Skeletal muscle satellite cell (primary cell): ENCODE data around the gene MEP1A.
"Not testable (repeated sequence)": the region's sequence is repeated elsewhere in the genome, so short reads cannot be mapped to it uniquely, and the experiment has no call there.

Experiments used
- H3K27me3 ChIP-seq: 2 replicates; pipeline ENCODE4 v1.7.0; 2013; ENCODE audit warnings: low read length; ENCODE audit not compliant: control insufficient read depth, insufficient read depth
- H3K36me3 ChIP-seq: 2 replicates; pipeline ENCODE4 v1.7.0; 2013; ENCODE audit warnings: mild to moderate bottlenecking, control low read depth, low read length; ENCODE audit not compliant: insufficient read depth
- H3K4me1 ChIP-seq: 2 replicates; pipeline ENCODE4 v1.7.0; 2013; ENCODE audit warnings: low read length; ENCODE audit not compliant: control insufficient read depth, insufficient read depth
- H3K4me2 ChIP-seq: 2 replicates; pipeline ENCODE4 v1.7.0; 2013; ENCODE audit warnings: mild to moderate bottlenecking, low read length
- H3K4me3 ChIP-seq: 2 replicates; pipeline ENCODE4 v1.7.0; 2013; ENCODE audit warnings: low read length
- H3K9ac ChIP-seq: 2 replicates; pipeline ENCODE4 v1.7.0; 2013; ENCODE audit warnings: mild to moderate bottlenecking, low read depth, low read length, moderate library complexity
- H3K9me3 ChIP-seq: replicated peaks from 2 replicates; pipeline ENCODE4 v1.7.0; 2013; ENCODE audit warnings: mild to moderate bottlenecking, control low read depth, low read length

Gene MEP1A

DNA sequence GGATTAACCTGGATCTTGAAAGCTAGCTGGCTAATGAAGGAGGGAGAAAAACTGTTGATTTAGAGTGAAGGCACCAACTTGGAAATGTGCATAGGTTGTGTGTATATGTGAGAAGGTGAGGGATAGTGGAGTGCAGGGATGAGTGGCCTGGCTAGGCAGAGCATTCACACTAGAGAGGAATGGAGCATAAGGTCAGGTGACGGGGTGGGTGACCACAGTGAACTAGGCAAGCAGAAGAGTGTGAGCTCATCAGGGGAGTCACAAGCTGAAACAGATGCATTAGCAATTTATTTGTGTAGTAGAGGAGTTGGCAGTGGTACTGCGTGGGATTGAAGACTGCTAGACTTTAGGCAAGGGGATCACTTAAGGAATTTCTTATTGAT lies 36.0 kb upstream of the MEP1A start:
- Histone ChIP-seq H3K27me3 (no peaks in the 10 kb centered on the region), H3K36me3 (no peaks in the 10 kb centered on the region), H3K9ac (no peak overlapping the region), H3K4me2 (peak overlapping the region; percentile 10), H3K9me3 (no peaks in the 10 kb centered on the region), H3K4me3 (no peak overlapping the region), H3K4me1 (peaks cover 14% of the 10 kb centered on the region)

DNA sequence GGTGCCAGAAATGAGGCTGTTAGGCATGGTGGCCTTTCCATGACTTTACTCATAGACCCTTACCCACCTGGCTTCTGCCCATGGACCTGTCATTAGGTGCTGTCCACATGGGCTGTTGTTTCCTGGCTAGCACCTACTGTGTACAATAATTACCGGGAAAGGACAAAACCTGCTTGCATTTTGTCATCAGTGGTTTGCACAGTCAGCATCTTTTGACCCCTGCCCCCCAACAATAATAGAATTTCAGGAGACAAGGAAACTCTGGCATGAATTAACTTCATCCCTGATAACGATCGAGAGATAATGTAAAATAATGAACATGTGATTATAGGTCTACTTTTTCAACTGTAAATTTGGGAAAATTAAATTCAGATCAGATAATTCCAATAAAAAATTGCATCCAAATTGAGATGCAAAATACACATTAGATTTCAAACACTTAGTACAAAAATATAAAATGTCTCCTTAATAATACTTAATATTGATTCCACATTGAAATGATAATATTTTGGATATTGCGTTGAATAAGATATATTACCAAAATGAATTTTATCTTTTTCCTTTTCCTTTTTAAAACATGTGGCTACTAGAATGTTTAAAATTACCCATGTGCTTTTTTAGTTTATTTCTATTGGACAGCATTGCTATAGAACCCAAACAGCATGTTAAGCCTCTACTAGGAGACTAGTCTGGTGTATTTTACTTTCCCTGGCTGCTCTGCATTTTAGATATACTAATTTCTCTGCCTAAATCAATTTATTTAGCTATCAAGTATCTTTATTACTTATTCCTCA lies 34.0 kb upstream of the MEP1A start:
- Histone ChIP-seq H3K9me3 (no peaks in the 10 kb centered on the region), H3K4me1 (peaks cover 14% of the 10 kb centered on the region), H3K4me3 (no peak overlapping the region), H3K4me2 (no peak overlapping the region), H3K9ac (no peak overlapping the region), H3K27me3 (peaks cover 4% of the 10 kb centered on the region), H3K36me3 (no peaks in the 10 kb centered on the region)

DNA sequence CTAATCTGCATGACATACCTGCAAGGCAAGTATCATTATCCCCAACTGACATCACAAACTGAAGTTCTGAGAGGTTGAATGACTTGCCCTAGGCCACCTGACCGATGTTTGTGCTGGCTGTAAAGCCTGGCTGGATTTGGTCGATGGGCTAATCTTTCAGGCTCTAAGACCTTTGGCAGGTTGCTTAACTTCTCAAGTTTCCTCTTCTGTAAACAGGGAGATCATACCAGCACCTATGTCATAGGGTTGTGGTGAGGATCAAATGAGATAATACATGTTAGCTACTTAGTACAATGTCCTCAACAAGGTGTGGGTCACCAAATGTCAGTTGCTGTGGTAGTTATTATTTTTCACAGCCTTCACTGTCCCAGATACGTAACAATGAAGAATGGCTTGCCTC lies 32.3 kb upstream of the MEP1A start:
- peaks cover 14% of the 10 kb centered on the region for H3K4me1 ChIP-seq
- no peaks in the 10 kb centered on the region for H3K9me3 ChIP-seq
- H3K9ac ChIP-seq: no peak overlapping the region
- no peak overlapping the region for H3K4me2 ChIP-seq
- no peak overlapping the region for H3K4me3 ChIP-seq
- H3K27me3 ChIP-seq: peaks cover 4% of the 10 kb centered on the region
- H3K36me3 ChIP-seq: no peaks in the 10 kb centered on the region

DNA sequence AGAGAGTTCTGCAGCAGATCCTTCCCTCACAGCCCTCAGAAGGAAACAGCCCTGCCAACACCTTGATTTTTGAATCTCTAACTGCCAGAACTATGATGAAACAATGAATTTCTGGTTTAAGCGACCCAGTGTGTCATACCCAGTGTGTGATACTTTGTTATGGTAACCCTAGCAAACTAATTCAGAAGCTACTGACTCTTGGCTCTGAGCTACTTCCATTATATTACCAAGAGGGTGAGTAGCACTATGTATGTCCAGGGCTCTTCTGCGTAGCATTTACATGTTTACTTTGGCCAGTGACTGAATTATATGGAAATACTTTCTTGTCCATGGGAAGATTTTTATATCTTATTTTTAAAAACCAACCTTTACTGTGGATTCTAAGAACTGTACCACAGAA lies 29.7 kb upstream of the MEP1A start:
- Histone ChIP-seq H3K4me3 (no peak overlapping the region), H3K4me1 (no peaks in the 10 kb centered on the region), H3K9me3 (no peaks in the 10 kb centered on the region), H3K4me2 (no peak overlapping the region), H3K27me3 (peaks cover 4% of the 10 kb centered on the region), H3K9ac (no peak overlapping the region), H3K36me3 (no peaks in the 10 kb centered on the region)

DNA sequence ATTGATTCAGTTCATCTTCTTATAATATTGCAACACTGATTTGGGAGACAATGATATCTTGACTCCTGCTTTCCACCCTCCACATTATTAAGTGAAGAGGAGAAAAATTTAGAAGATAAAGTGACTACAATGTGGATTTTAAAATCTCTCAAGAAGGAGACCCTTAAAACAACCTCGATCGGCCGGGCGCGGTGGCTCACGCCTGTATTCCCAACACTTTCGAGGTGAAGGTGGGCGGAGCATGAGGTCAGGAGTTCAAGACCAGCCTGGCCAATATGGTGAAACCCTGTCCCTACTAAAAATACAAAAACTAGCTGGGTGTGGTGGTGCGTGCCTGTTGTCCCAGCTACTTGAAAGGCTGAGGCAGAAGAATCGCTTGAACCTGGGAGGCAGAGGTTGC lies 28.9 kb upstream of the MEP1A start:
- not testable (repeated sequence) for H3K36me3 ChIP-seq, H3K4me2 ChIP-seq, H3K9me3 ChIP-seq, H3K9ac ChIP-seq, H3K4me1 ChIP-seq, H3K4me3 ChIP-seq, H3K27me3 ChIP-seq

DNA sequence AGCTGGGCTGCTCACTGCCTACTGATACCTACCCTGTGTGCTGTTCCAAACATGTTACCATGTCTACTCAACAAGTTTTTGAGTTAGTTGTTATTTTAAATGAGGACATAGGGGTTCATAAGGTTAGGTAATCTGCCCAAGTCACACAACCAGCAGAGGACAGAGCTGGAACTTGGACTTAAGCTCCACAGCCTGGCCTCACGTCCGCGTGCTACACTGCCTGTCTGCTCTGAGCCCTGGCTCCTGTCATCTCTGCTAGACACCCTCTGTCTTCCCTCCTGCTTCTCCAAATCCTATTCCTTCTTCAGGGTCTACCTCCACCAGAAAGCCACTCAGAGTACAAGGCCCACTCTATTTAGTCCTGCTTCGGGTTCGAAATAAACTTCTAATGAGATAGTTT lies 28.2 kb upstream of the MEP1A start:
- H3K27me3 ChIP-seq: peaks cover 4% of the 10 kb centered on the region
- H3K4me2 ChIP-seq: no peak overlapping the region
- H3K9me3 ChIP-seq: no peaks in the 10 kb centered on the region
- no peak overlapping the region for H3K9ac ChIP-seq
- H3K36me3 ChIP-seq: no peaks in the 10 kb centered on the region
- H3K4me3 ChIP-seq: no peak overlapping the region
- no peaks in the 10 kb centered on the region for H3K4me1 ChIP-seq

DNA sequence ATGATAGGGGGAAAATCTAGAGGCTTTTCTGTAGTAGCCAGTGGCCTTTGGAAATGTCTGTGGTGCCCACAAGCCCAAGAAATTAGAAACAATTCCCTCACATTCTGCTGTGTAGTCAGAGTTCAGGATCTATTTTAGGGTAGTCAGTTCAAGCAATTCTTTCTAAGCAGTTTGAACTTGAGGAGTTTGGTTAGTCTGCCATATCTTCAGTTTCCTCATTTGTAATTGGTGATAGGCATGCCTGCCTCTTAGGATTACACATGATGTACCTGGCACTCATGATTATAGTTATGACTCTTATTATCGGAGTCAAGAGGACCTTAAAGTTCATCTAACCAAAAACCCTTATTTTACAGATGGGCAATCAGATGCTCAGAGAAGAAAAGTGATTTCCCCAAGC lies 21.2 kb upstream of the MEP1A start:
- Histone ChIP-seq H3K4me2 (no peak overlapping the region), H3K27me3 (peaks cover 15% of the 10 kb centered on the region), H3K9ac (no peak overlapping the region), H3K4me3 (no peak overlapping the region), H3K9me3 (no peaks in the 10 kb centered on the region), H3K4me1 (no peaks in the 10 kb centered on the region), H3K36me3 (no peaks in the 10 kb centered on the region)

DNA sequence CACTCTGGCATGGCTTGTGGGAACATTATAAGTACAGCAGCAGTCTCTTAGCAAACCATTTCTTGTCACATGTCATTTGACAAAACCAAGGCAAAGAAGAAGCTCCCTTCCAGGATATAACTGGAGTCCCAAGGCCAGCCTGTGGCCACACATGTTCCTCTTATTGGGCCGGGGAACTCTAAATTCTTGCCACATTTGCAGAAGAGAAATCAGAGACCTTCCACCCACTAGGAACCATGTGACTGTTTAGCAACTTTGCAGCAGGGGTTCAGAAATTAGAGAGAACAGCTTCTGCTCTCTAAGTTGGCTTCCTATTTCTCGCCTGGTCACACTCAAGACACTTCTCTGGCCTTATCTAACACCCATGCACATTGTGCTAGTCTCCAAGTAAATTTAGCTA lies 20.4 kb upstream of the MEP1A start:
- H3K4me3 ChIP-seq: no peak overlapping the region

DNA sequence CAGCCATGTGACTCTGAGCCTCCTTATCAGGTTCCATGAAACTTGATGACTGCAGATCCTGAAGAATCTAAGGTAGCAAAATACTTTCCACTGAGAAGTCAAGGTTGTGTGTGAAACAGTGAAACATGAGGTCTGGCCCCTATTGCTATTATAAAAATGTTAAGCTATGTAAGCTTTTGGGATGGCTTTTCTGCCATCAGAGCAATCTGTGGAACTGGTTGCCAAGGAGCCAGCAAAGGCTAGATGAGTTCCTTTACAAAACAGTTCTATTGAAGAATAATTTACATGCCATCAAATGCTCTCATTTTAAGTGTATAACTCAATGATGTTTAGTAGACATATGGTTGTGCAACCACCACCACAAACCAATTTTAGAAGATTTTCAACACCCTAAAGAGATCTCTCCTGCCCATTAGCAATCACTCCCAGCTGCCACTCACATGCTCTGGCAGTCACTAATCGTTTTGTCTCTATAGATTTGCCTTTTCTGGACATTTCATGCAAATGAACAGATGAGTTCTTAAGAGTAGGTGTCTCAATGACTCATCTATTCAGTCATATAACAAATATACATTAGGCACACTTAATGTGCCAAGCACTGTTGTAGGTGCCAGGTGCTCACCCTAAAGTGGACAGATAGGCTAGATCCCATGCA lies 19.9 kb upstream of the MEP1A start:
- no peak overlapping the region for H3K4me3 ChIP-seq
- no peaks in the 10 kb centered on the region for H3K4me1 ChIP-seq
- H3K9ac ChIP-seq: no peak overlapping the region
- no peaks in the 10 kb centered on the region for H3K36me3 ChIP-seq
- no peak overlapping the region for H3K4me2 ChIP-seq
- H3K9me3 ChIP-seq: no peaks in the 10 kb centered on the region
- peaks cover 15% of the 10 kb centered on the region for H3K27me3 ChIP-seq

More for the DNA sequence above, 20.4 kb upstream of the MEP1A start:
- H3K4me1 ChIP-seq: no peaks in the 10 kb centered on the region
- no peak overlapping the region for H3K4me2 ChIP-seq
- no peaks in the 10 kb centered on the region for H3K36me3 ChIP-seq
- peaks cover 15% of the 10 kb centered on the region for H3K27me3 ChIP-seq
- H3K9me3 ChIP-seq: no peaks in the 10 kb centered on the region
- H3K9ac ChIP-seq: no peak overlapping the region

DNA sequence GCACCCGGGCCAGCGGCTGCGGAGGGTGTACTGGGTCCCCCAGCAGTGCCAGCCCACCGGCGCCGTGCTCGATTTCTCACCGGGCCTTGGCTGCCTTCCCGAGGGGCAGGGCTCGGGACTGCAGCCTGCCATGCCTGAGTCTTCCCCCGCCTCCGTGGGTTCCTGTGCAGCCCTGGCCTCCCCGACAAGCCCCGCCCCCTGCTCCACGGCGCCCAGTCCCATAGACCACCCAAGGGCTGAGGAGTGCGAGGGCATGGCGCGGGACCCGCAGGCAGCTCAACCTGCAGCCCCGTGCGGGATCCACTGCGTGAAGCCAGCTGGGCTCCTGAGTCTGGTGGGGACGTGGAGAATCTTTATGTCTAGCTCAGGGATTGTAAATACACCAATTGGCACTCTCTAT lies 18.5 kb upstream of the MEP1A start:
- not testable (repeated sequence) for H3K4me3 ChIP-seq, H3K9ac ChIP-seq, H3K9me3 ChIP-seq, H3K4me2 ChIP-seq, H3K4me1 ChIP-seq, H3K36me3 ChIP-seq
- peaks cover 15% of the 10 kb centered on the region for H3K27me3 ChIP-seq

DNA sequence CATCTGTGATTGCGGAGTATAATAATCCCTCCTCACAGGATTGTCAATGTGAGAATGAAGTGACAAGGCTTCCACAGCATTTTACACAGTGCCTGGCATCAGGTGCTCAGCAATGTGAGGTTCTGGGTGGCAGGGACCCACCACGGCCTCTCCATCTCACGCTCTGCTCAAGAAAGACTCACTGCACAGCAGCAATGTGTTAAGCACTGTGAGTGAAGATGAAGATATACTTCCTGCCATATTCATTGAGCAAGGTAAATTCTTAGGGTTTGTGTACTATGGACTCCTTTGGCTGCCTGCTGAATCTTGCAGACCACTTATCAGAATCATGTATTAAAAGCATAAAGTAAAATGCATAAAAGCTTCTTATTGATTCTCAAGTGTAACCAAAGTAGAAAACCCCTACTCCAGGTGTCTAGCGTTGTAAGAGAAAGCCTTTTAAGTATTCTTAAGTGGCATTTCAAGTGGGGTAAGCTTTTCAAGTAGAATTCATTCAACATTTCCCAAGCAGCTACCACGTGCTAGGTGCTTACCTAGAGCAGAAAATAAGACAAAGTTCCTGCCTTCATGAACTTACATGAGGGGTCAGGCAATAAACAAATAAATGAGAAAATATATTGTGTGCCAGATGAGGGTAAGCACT lies 17.0 kb upstream of the MEP1A start:
- Histone ChIP-seq H3K4me2 (no peak overlapping the region), H3K9me3 (no peaks in the 10 kb centered on the region), H3K9ac (no peak overlapping the region), H3K27me3 (peaks cover 19% of the 10 kb centered on the region), H3K4me1 (no peaks in the 10 kb centered on the region), H3K36me3 (no peaks in the 10 kb centered on the region), H3K4me3 (no peak overlapping the region)
